ENCODE results near the gene OOSP1. TPM values are rescaled to one million over a fixed set of nuclear protein-coding genes. Genes with fewer than 3 reads are reported as not detected.
"Not testable (repeated sequence)": the region's sequence is repeated elsewhere in the genome, so short reads cannot be mapped to it uniquely, and the experiment has no call there.

OOSP1 gene
- total RNA-seq, 1 experiment from 2014 or later: not detected

GRCh38 chr11:59954219-59954847 lies 16.1 kb downstream of the OOSP1 start:
- in situ Hi-C loops (cut with HindIII; ENCODE audit: low sequenced_read_pairs): no loop called here
- DNase-seq (ENCODE audit: low spot score): no peak

GRCh38 chr11:59957094-59957493 lies 18.9 kb downstream of the OOSP1 start:
- in situ Hi-C loops (cut with HindIII; ENCODE audit: low sequenced_read_pairs): no loop called here
- no peak for DNase-seq (ENCODE audit: low spot score)

- no peak for DNase-seq (ENCODE audit: low spot score)
- in situ Hi-C loops (cut with HindIII; ENCODE audit: low sequenced_read_pairs): no loop called here
Observed at GRCh38 chr11:59960502-59961381, 22.5 kb downstream of the OOSP1 start.

- in situ Hi-C loops (cut with HindIII; ENCODE audit: low sequenced_read_pairs): no loop called here
- DNase-seq (ENCODE audit: low spot score): no peak
Observed at GRCh38 chr11:59962107-59962482, 23.9 kb downstream of the OOSP1 start.

GRCh38 chr11:59963733-59964132 lies 25.5 kb downstream of the OOSP1 start, which contains the start of gene OOSP4A:
Gene OOSP4A (plus strand): TSS chr11:59964033. CDS start chr11:59964033, 0 bp downstream.
- in situ Hi-C loops (cut with HindIII; ENCODE audit: low sequenced_read_pairs): no loop called here
- no peak for DNase-seq (ENCODE audit: low spot score)

- no peak for DNase-seq (ENCODE audit: low spot score)
- in situ Hi-C loops (cut with HindIII; ENCODE audit: low sequenced_read_pairs): no loop called here
Observed at GRCh38 chr11:59965424-59965823, 27.2 kb downstream of the OOSP1 start.

- DNase-seq (ENCODE audit: low spot score): no peak
- in situ Hi-C loops (cut with HindIII; ENCODE audit: low sequenced_read_pairs): no loop called here
Observed at GRCh38 chr11:59966201-59966600, 28.0 kb downstream of the OOSP1 start.

- DNase-seq (ENCODE audit: low spot score): no peak
- in situ Hi-C loops (cut with HindIII; ENCODE audit: low sequenced_read_pairs): no loop called here
Observed at GRCh38 chr11:59967677-59968394, 29.6 kb downstream of the OOSP1 start.

- no peak for DNase-seq (ENCODE audit: low spot score)
- in situ Hi-C loops (cut with HindIII; ENCODE audit: low sequenced_read_pairs): no loop called here
Observed at GRCh38 chr11:59968395-59968783, 30.2 kb downstream of the OOSP1 start.

- DNase-seq (ENCODE audit: low spot score): no peak
- in situ Hi-C loops (cut with HindIII; ENCODE audit: low sequenced_read_pairs): no loop called here
Observed at GRCh38 chr11:59973097-59973496, 34.9 kb downstream of the OOSP1 start.

- no peak for DNase-seq (ENCODE audit: low spot score)
- in situ Hi-C loops (cut with HindIII; ENCODE audit: low sequenced_read_pairs): no loop called here
Observed at GRCh38 chr11:59981106-59981770, 43.0 kb downstream of the OOSP1 start.

GRCh38 chr11:59982037-59982436 lies 43.8 kb downstream of the OOSP1 start:
- DNase-seq (ENCODE audit: low spot score); in situ Hi-C loops (cut with HindIII; ENCODE audit: low sequenced_read_pairs): not testable (repeated sequence)

GRCh38 chr11:59983212-59983611 lies 45.0 kb downstream of the OOSP1 start:
- no peak for DNase-seq (ENCODE audit: low spot score)
- in situ Hi-C loops (cut with HindIII; ENCODE audit: low sequenced_read_pairs): no loop called here

GRCh38 chr11:59984368-59984767 lies 46.1 kb downstream of the OOSP1 start:
- in situ Hi-C loops (cut with HindIII; ENCODE audit: low sequenced_read_pairs): no loop called here

GRCh38 chr11:59990421-59990820 lies 52.2 kb downstream of the OOSP1 start:
- in situ Hi-C loops (cut with HindIII; ENCODE audit: low sequenced_read_pairs): no loop called here
- DNase-seq (ENCODE audit: low spot score): no peak

More at GRCh38 chr11:59984368-59984767, 46.1 kb downstream of the OOSP1 start:
- no peak for DNase-seq (ENCODE audit: low spot score)

GRCh38 chr11:59992425-59992824 lies 54.2 kb downstream of the OOSP1 start:
- in situ Hi-C loops (cut with HindIII; ENCODE audit: low sequenced_read_pairs): no loop called here
- no peak for DNase-seq (ENCODE audit: low spot score)

GRCh38 chr11:59997800-59998199 lies 59.6 kb downstream of the OOSP1 start:
- in situ Hi-C loops (cut with HindIII; ENCODE audit: low sequenced_read_pairs): no loop called here

GRCh38 chr11:59999691-60000090 lies 61.5 kb downstream of the OOSP1 start:
- no peak for DNase-seq (ENCODE audit: low spot score)

More at GRCh38 chr11:59997800-59998199, 59.6 kb downstream of the OOSP1 start:
- no peak for DNase-seq (ENCODE audit: low spot score)

GRCh38 chr11:60003729-60004128 lies 65.5 kb downstream of the OOSP1 start:
- in situ Hi-C loops (cut with HindIII; ENCODE audit: low sequenced_read_pairs): no loop called here
- DNase-seq (ENCODE audit: low spot score): no peak

More at GRCh38 chr11:59999691-60000090, 61.5 kb downstream of the OOSP1 start:
- in situ Hi-C loops (cut with HindIII; ENCODE audit: low sequenced_read_pairs): no loop called here
